HCT116 (cell line): ENCODE measurements around the gene SMARCB1. TPM values are rescaled to one million over a fixed set of nuclear protein-coding genes. Genes with fewer than 3 reads are reported as not detected.

Experiments used
- ATAC-seq: fragments of 200-7000 bp; cut with Tn5 transposase; 2 replicates; pipeline ENCODE4 v1.9.1; 2020; ENCODE audit warnings: mild to moderate bottlenecking, moderate library complexity
- BruUV-seq: library from RNA; stranded (reverse); fragments of 400-500 nt; replicated peaks from 2 replicates; lab custom pipeline; 2021; lab: Mats Ljungman, UMichigan
- CTCF ChIA-PET: fragments of 300-600 bp; sonication (Branson Sonifier 250); formaldehyde crosslinking; loops from one replicate; lab custom pipeline; 2021; ENCODE audit warnings: antibody characterized with exemption; lab: Charles Lee
- POLR2A ChIA-PET: fragments of 300-600, 350-600 bp; sonication (Branson Sonifier 250); formaldehyde crosslinking; loops from one replicate; lab custom pipeline; 2021; ENCODE audit warnings: antibody characterized with exemption; lab: Charles Lee
- RAD21 ChIA-PET, 2 experiments: fragments of 300-600 bp; sonication (Branson Sonifier 250); formaldehyde crosslinking; loops; one replicate each; lab custom pipeline; 2023; ENCODE audit warnings: low total read pairs in 2 of 2; ENCODE audit not compliant: uncharacterized antibody in 2 of 2, unreplicated experiment in 2 of 2, low non-redundant PET in 1 of 2; lab: Charles Lee
- DNase-seq: peaks from one replicate; pipeline ENCODE4 v3.0.0-alpha.2; 2010; ENCODE audit warnings: low read depth, low spot score
- H2AFZ ChIP-seq: fragments of 200-600 bp; shearing (Covaris generic), sonication (generic); 2 replicates; pipeline ENCODE4 v1.6.1; 2017; ENCODE audit warnings: low read depth, mixed run types, mixed read lengths, antibody characterized with exemption, low read length; ENCODE audit not compliant: poor library complexity, severe bottlenecking
- H3K27ac ChIP-seq: 2 replicates; pipeline ENCODE4 v1.5.1; 2012; ENCODE audit warnings: low read depth, low read length
- H3K27me3 ChIP-seq: fragments of 200-600 bp; sonication (generic); 2 replicates; pipeline ENCODE4 v1.6.1; 2016; ENCODE audit warnings: mixed run types, low read length, mixed read lengths; ENCODE audit not compliant: insufficient read depth
- H3K36me3 ChIP-seq, 2 experiments: fragments of 200-500 bp in 1 of 2; fragments of 200-600 bp in 1 of 2; sonication (Bioruptor generic) in 1 of 2; sonication (generic) in 1 of 2; 2 replicates each; pipeline versions ENCODE4 v1.5.1 to v1.6.1; 2014 to 2016; ENCODE audit warnings: low read length in 2 of 2, inconsistent platforms in 1 of 2, mixed read lengths in 1 of 2, mixed run types in 1 of 2; ENCODE audit not compliant: insufficient read depth in 2 of 2, control insufficient read depth in 1 of 2
- H3K4me1 ChIP-seq, 2 experiments: fragments of 200-600 bp in 1 of 2; sonication (generic) in 1 of 2; 2 replicates each; pipeline versions ENCODE4 v1.5.1 to v1.6.1; 2012 to 2017; ENCODE audit warnings: low read length in 2 of 2, inconsistent platforms in 1 of 2, mild to moderate bottlenecking in 1 of 2, mixed read lengths in 1 of 2, mixed run types in 1 of 2, moderate library complexity in 1 of 2; ENCODE audit not compliant: insufficient read depth in 2 of 2, control insufficient read depth in 1 of 2
- H3K4me2 ChIP-seq: fragments of 200-600 bp; sonication (generic); 2 replicates; pipeline ENCODE4 v1.6.1; 2017; ENCODE audit warnings: mixed run types, low read length, mixed read lengths
- H3K4me3 ChIP-seq, 2 experiments: fragments of 200-600 bp in 1 of 2; sonication (generic) in 1 of 2; replicated peaks in 1 of 2; 2 replicates each; pipeline ENCODE4 v1.5.1; 2011 to 2016; ENCODE audit warnings: low read length in 2 of 2, control low read depth in 1 of 2, low read depth in 1 of 2, mild to moderate bottlenecking in 1 of 2, mixed read lengths in 1 of 2, mixed run types in 1 of 2
- H3K79me2 ChIP-seq: fragments of 200-600 bp; sonication (generic); 2 replicates; pipeline ENCODE4 v1.6.1; 2017; ENCODE audit warnings: mild to moderate bottlenecking, mixed run types, low read length, moderate library complexity, mixed read lengths; ENCODE audit not compliant: insufficient read depth
- H3K9ac ChIP-seq: fragments of 200-600 bp; sonication (generic); 2 replicates; pipeline ENCODE4 v1.6.1; 2016; ENCODE audit warnings: low read length, mixed read lengths
- H3K9me2 ChIP-seq: fragments of 200-600 bp; sonication (generic), shearing (Covaris generic); 2 replicates; pipeline ENCODE4 v1.6.1; 2017; ENCODE audit warnings: mixed run types, mild to moderate bottlenecking, moderate library complexity; ENCODE audit not compliant: insufficient read depth
- H3K9me3 ChIP-seq, 2 experiments: fragments of 200-500 bp in 1 of 2; fragments of 200-600 bp in 1 of 2; sonication (Bioruptor generic) in 1 of 2; sonication (generic) in 1 of 2; 2 replicates each; pipeline ENCODE4 v1.6.1; 2014 to 2017; ENCODE audit warnings: low read length in 2 of 2, mixed read lengths in 2 of 2, inconsistent platforms in 1 of 2, low read depth in 1 of 2, mild to moderate bottlenecking in 1 of 2, mixed run types in 1 of 2, moderate library complexity in 1 of 2; ENCODE audit not compliant: control insufficient read depth in 1 of 2, insufficient read depth in 1 of 2
- H4K20me1 ChIP-seq: fragments of 200-600 bp; sonication (generic), shearing (Covaris generic); 2 replicates; pipeline ENCODE4 v1.6.1; 2017; ENCODE audit warnings: mixed run types, mild to moderate bottlenecking, moderate library complexity; ENCODE audit not compliant: insufficient read depth
- ATF3 ChIP-seq: IDR thresholded peaks from 2 replicates; pipeline ENCODE4 v1.6.1; 2012
- CBX3 ChIP-seq: IDR thresholded peaks from 2 replicates; pipeline ENCODE4 v1.6.1; 2012; ENCODE audit warnings: low read depth
- CEBPB ChIP-seq: IDR thresholded peaks from 2 replicates; pipeline ENCODE4 v1.6.1; 2012; ENCODE audit warnings: low read depth
- CTCF ChIP-seq, 3 experiments: fragments of 200-600 bp in 1 of 3; sonication (generic) in 1 of 3; IDR thresholded peaks in 2 of 3; conservative IDR thresholded peaks in 1 of 3; 2 replicates each; pipeline ENCODE4 v1.5.1; 2012 to 2017; ENCODE audit warnings: low read depth in 2 of 3, low read length in 2 of 3, antibody characterized with exemption in 1 of 3, borderline replicate concordance in 1 of 3, control low read depth in 1 of 3, mild to moderate bottlenecking in 1 of 3, mixed read lengths in 1 of 3, mixed run types in 1 of 3, moderate library complexity in 1 of 3; ENCODE audit not compliant: insufficient read depth in 1 of 3
- EGR1 ChIP-seq: IDR thresholded peaks from 2 replicates; pipeline ENCODE4 v1.6.1; 2012; ENCODE audit warnings: low read depth
- EZH2phosphoT487 ChIP-seq: fragments of 200-600 bp; IDR thresholded peaks from 2 replicates; pipeline ENCODE4 v1.6.1; 2018; ENCODE audit warnings: antibody characterized with exemption, borderline replicate concordance
- FOSL1 ChIP-seq: IDR thresholded peaks from 2 replicates; pipeline ENCODE4 v1.6.1; 2012; ENCODE audit warnings: low read depth
- MAX ChIP-seq: IDR thresholded peaks from 2 replicates; pipeline ENCODE4 v1.6.1; 2012
- POLR2A ChIP-seq: IDR thresholded peaks from 2 replicates; pipeline ENCODE4 v1.7.0; 2011; ENCODE audit warnings: borderline replicate concordance; ENCODE audit not compliant: insufficient read depth, insufficient read length; ENCODE audit errors: extremely low read depth
- POLR2AphosphoS5 ChIP-seq: IDR thresholded peaks from 2 replicates; pipeline ENCODE4 v1.6.1; 2011; ENCODE audit warnings: mild to moderate bottlenecking, low read depth, low read length, moderate library complexity
- REST ChIP-seq: IDR thresholded peaks from 2 replicates; pipeline ENCODE4 v1.6.1; 2012; ENCODE audit warnings: low read depth
- SP1 ChIP-seq: IDR thresholded peaks from 2 replicates; pipeline ENCODE4 v1.6.1; 2012; ENCODE audit warnings: low read depth
- ZFX ChIP-seq: fragments of 450-650 bp; IDR thresholded peaks from 2 replicates; pipeline ENCODE4 v1.6.1; 2017
- intact Hi-C: fragments of 100-400 bp; cut with micrococcal nuclease; formaldehyde crosslinking; loops from 2 replicates; pipeline ENCODE4 v1.10.0; 2022
- total RNA-seq: library from RNA; stranded (reverse); gene quantifications from one replicate; pipeline ENCODE4 v1.2.1, GENCODE V29; 2021; ENCODE audit not compliant: unreplicated experiment

The SMARCB1 gene
- total RNA-seq, 1 experiment from 2014 or later: 101 TPM

GRCh38 chr22:23742505-23743264, 44.1 kb upstream of the SMARCB1 start:
- Histone ChIP-seq H3K9me3 (no peaks in the 10 kb centered on the region), H4K20me1 (no peaks in the 10 kb centered on the region), H3K9ac (no peak overlapping the region), H3K79me2 (no peaks in the 10 kb centered on the region), H3K9me2 (no peaks in the 10 kb centered on the region), H3K27me3 (no peaks in the 10 kb centered on the region), H3K4me2 (no peak overlapping the region), H3K36me3 (peaks cover 0 to 8% of the 10 kb centered on the region in 2 experiments; a peak in 2 of 4 replicates), H2AFZ (no peak overlapping the region), H3K27ac (no peak overlapping the region), H3K4me1 (no peaks in the 10 kb centered on the region), H3K4me3 (no peak overlapping the region)
- RAD21 ChIA-PET: no interaction called here
- ATAC-seq (no peak), DNase-seq (no peak)
- no TSS peak for BruUV-seq
- CTCF ChIA-PET: no interaction called here
- POLR2A ChIA-PET: no interaction called here
- TF ChIP-seq POLR2A (no peak), ZFX (no peak), CEBPB (no peak), ATF3 (no peak), EGR1 (no peak), FOSL1 (no peak), CBX3 (no peak), SP1 (no peak), EZH2phosphoT487 (no peak), REST (no peak), POLR2AphosphoS5 (no peak), MAX (no peak), CTCF (IDR thresholded peaks at IDR 0.05 in 2 of 3, conservative IDR thresholded peaks at IDR 0.05 in 1 of 3; ENCODE audit: borderline replicate concordance in 1 of 3, insufficient read depth in 1 of 3, low read depth in 2 of 3, low read length in 2 of 3) (no peak)
- intact Hi-C loops: no loop called here
